GM21723 (cell line): ENCODE results near the gene NR5A1.

Source experiments
- ATAC-seq: cut with Tn5 transposase; IDR thresholded peaks from one replicate; pipeline ENCODE4 v1.9.1; 2021; ENCODE audit warnings: mild to moderate bottlenecking, moderate library complexity; ENCODE audit not compliant: unreplicated experiment

Gene NR5A1

GRCh38 chr9:124514874-124515273, 7.7 kb upstream of the NR5A1 start:
- ATAC-seq: no peak

GRCh38 chr9:124514125-124514524, 6.9 kb upstream of the NR5A1 start:
- ATAC-seq: no peak

GRCh38 chr9:124513376-124513994, 6.3 kb upstream of the NR5A1 start:
- no peak for ATAC-seq

- ATAC-seq: no peak
Observed at GRCh38 chr9:124512806-124513204, 5.6 kb upstream of the NR5A1 start.

DNA sequence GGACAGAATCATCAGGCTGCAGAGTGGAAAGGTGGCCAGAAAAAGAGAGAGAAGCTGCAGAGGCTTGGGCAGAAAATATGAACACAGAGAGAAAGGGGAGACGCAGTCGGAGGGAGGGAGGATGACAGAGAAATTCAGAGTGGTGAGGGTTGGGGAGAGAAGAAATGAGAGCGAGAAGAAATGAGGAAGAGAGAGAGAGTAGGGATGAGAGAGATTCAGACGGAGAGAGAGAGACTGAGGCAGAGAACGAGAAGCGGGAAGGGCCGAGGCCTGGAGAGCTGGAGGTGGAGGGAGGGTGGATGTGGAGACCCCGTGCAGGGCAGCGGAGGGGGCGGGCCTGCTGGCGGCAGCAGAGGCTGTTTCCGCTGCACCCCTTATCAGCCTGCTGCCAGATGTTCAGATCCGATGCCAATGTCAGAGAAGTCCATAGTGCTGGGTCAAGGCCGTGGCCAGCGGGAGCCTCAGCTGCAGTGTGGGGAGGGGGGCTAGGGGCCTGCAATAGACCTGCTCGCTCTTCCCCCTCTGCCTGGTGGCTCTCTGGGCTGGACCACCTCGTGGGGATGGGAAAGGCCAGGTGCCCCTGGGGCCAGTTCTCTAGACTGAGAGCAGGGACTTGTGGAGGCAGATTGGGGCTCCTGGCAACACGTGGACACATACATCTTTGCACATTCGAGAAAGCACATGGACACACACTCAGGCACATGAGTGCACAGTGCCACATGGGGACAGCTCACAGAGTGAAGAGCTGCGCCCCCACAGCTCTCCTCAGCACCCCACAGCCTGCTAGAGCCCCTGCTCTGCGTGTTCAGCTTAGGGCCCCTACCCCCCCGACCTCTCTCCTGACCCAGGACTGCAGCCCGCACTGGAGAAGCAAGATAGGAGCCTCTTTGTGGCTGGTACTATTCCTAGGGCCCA, 4.9 kb upstream of the NR5A1 start:
- ATAC-seq: no peak

DNA sequence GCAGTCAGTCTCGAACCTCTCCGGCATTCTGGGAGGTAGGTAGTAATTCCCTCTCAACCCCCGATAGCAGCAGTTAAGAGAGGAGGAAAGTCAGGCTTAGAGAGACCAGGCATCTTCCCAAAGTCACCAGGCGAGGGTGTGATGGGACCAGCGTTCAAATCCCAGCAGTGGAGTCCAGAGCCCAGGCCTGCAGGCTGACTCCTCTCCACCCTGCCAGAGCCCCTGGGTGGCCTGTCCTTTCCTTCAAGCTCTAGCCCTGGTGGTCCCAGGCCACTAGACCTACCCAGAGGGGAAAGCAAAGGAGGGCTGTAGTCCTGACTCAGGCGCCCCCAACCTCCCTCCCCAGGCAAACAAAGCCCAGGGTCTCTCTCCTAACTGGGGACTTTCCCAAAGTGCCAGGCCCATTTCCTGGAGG, 4.2 kb upstream of the NR5A1 start:
- ATAC-seq: no peak

DNA sequence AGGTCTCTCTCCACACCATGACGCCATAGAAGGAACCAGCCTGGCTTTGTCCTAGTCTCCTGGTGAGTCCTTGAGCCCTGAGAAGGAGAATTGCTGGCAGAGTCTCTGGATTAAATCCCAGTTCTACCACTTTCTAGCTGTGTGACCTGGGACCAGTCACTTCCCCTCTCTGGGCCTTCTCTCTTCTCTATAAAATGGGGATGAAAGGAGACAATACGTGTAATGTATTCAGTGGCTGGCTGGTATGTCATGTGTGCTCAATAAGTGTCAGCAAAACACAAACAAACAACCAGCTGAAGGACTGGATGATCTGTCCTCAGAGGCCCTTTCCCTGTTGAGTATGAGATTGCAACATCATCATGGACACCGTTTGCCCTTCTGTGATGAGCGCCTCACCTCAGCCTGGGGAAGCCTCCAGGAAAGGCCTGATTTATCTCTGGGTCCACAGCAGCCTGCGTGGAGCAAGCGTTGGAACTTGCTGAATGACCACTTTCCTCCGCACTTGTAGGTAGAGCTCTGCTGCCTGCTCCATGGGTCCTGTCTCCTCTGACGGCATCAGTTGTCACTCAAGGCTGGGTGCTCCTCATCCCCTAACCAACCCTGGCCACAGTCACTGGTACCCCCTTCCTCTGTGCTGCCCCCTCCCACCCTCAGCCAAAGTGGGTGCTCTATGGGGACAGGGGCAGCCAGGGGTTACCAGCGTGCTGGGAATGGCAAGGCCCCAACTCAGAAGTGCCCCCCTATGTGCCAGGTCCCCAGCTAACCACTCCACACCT, 3.6 kb upstream of the NR5A1 start:
- ATAC-seq: no peak

DNA sequence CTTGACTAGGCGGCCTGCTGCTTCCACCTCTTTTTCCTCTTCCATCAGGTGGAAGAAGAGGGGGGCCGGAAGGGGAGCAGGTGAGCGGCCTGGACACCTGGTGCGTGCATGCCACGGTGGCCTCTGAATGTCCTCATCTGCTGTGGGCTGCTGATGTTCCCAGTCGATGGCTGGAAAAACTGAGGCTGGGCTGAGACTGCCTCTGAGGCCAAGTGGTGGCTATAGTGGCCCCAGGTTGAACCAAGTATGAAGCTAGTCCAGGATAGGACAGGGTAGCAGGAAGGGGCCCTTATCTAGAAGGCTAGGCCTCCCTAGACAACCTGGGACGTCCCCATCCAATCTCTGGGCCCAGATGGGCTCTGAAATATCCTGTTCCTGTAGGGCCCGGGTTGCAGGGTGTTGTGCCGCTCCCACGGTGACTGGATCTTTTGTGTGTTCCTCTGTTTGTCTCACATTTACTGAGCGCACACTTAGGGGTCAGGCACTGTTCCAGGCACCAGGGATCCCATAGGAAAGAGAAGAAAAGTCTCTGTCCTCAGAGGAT, 753 bp upstream of the NR5A1 start:
- ATAC-seq: no peak

- no peak for ATAC-seq
Observed at GRCh38 chr9:124506433-124506832, 766 bp downstream of the NR5A1 start.

- ATAC-seq: no peak
Observed at GRCh38 chr9:124505901-124506346, 1.3 kb downstream of the NR5A1 start.

DNA sequence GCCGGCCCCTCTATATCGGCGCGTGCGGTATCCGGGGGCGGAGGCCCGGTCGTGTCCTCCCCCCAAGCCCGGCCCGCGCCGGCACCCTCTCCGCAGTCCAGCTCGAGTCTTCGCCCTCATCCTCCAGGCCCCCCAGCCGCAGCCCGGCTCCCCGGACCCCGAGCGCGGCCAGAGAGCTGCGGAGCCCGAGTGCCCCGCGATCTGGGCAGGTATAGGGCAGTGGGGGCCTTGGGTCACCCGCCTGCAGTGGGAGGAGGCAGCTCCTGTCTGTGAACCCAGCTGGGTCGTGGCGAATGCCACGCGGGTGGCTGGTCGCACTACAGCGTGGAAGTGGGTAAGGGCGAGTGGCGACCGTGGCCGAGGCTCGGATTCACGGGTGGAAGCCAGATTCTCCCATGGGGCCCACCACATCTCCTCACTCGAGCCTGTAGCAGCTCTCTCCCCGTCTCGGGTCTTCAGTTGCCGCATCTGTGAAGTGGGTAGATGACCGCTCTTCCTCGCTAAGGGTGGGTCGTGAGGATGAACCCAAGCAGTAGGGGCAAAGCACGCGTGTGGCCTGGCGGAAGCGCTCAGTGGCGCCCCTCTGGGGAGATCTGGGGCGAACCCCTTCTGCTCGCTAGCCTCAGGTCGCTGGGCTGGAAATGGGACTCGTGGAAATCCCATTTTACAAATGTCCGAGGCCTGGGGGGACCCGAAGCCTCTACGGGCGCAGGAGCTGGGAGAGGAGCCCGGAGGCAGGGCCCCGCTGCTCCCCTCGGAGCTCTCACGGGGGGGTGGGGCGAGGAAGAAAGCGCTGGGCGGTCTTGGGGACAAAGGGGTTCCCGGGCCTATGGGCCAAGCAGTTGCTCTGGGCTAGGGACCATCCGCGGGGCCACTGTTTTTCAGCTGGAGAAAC, 1.9 kb downstream of the NR5A1 start:
- ATAC-seq: no peak

DNA sequence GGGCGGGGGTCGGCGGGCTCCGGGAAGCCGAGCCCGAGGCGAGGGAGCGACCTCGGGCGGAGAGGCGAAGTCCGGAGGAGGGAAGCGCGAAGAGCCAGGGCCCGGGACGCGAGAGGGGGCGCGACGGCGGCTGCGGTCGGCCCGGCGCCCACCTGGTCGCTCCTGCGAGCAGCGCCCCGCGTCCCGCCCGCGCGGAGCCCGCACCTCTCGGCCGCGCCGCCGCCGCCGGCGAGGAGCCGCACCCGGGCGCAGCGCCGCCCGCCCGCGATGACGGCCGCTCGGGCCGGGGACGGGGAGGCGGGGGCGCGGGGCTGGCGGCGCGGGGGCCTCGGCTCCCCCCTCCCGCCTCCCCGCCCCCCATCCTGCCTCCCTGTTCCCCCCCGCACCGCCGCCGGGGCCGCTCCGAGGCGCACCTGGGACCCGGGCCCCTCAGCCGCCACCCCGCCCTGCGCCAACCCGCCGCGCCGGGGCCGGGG, 2.6 kb downstream of the NR5A1 start:
- no peak for ATAC-seq

GRCh38 chr9:124503713-124504529, 3.3 kb downstream of the NR5A1 start:
- ATAC-seq: no peak

GRCh38 chr9:124502711-124503702, 4.2 kb downstream of the NR5A1 start:
- ATAC-seq: no peak

DNA sequence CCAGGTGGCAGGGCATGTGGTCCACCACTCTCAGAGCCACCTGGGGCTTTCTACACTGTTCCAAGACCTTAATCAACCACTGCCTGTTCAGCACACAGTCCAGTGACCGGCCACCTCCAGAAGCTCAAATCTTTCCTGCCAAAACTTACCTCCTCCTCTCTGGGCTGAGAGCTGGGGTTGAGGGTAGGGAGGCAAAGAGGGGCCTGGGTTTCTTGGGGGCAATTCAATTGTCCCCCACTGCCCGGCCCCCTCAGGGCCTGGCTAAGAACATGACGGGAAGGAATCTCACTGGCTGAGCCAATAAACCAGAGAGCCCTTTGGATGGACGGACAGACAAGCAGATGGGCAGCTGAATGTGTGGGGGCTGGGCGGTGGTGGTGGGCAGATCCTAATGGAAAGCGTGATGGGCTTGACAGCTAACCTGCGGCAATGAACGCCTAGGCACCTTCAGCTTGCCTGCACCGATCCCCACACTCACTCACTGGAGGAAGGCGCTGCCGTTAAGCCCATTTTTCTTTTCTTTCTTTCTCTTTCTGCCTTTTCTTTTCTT, 5.4 kb downstream of the NR5A1 start:
- ATAC-seq: no peak

DNA sequence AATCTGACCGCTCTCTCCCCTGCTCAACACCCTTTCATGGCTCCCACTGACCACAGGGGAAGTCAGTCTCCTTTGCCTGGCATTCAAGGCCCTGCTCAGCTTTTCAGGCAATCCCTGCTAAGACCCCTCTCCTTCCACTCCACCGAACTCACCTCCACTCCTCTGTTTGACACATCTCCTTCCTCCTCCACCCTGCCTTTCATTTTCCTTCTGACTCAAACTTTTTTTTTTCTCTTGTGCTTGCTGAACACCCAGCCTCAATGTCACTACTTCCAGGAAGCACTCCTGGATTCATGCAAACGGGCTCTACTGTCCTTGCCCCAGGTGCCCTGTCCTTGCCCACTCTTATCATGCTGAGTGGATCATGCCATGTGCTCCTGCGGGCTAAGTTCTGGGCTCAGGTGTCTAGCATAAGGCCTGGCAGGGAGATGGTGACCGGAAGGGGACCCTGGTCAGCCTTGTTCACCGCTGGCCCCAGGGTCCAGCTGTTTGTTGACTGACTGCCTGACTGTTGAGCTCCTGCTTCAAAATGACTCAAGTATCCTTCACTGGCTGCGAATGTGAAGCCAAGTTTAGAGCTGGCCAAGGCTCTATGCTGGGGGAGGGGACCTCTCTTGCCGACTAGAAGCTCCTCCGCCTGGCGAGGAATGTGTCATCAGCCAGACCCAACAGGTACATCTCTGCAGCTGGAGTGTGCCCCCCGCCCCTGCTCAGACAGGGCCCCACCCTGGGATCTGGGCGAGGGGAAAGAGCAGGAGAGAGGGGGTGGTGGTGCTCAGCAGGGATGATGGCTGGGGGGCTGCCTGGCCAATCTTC, 6.2 kb downstream of the NR5A1 start:
- ATAC-seq: no peak
